D341Med (cell line): ENCODE measurements around the gene MAP7D1.

Experiments
- DNase-seq: peaks from one replicate; pipeline ENCODE4 v3.0.0; 2012; ENCODE audit warnings: low spot score

Gene MAP7D1

GRCh38 chr1:36126797-36127500 lies 29.0 kb upstream of the MAP7D1 start:
- DNase-seq: no peak

GRCh38 chr1:36128126-36128904 lies 27.6 kb upstream of the MAP7D1 start:
- DNase-seq: no peak

GRCh38 chr1:36128905-36129206 lies 27.1 kb upstream of the MAP7D1 start:
- DNase-seq: no peak

- DNase-seq: no peak
Measured at GRCh38 chr1:36132029-36132428, 23.9 kb upstream of the MAP7D1 start.

- DNase-seq: no peak
Measured at GRCh38 chr1:36133484-36133883, 22.5 kb upstream of the MAP7D1 start.

- peak; percentile 20 for DNase-seq
Measured at GRCh38 chr1:36134031-36134430, 21.9 kb upstream of the MAP7D1 start.

- peak; percentile 77 for DNase-seq
Measured at GRCh38 chr1:36134505-36135329, 21.2 kb upstream of the MAP7D1 start.

- no peak for DNase-seq
Measured at GRCh38 chr1:36135330-36135667, 20.7 kb upstream of the MAP7D1 start.

GRCh38 chr1:36135796-36136195 lies 20.2 kb upstream of the MAP7D1 start:
- no peak for DNase-seq

GRCh38 chr1:36136535-36136934 lies 19.4 kb upstream of the MAP7D1 start:
- no peak for DNase-seq

GRCh38 chr1:36137226-36137625 lies 18.7 kb upstream of the MAP7D1 start:
- no peak for DNase-seq

GRCh38 chr1:36137776-36138175 lies 18.2 kb upstream of the MAP7D1 start:
- no peak for DNase-seq

- no peak for DNase-seq
Measured at GRCh38 chr1:36139521-36139920, 16.4 kb upstream of the MAP7D1 start.

- DNase-seq: no peak
Measured at GRCh38 chr1:36142121-36142520, 13.8 kb upstream of the MAP7D1 start.

GRCh38 chr1:36143424-36143823 lies 12.5 kb upstream of the MAP7D1 start:
- no peak for DNase-seq

- no peak for DNase-seq
Measured at GRCh38 chr1:36144413-36144812, 11.5 kb upstream of the MAP7D1 start.

- no peak for DNase-seq
Measured at GRCh38 chr1:36148821-36149236, 7.1 kb upstream of the MAP7D1 start.

GRCh38 chr1:36149237-36149972 lies 6.6 kb upstream of the MAP7D1 start, which contains the start of gene TRAPPC3:
TRAPPC3 (minus strand) TSS chr1:36149486; CDS start chr1:36149378, 108 bp downstream.
- peak; percentile 97 for DNase-seq

- DNase-seq: no peak
Measured at GRCh38 chr1:36149973-36150295, 6.0 kb upstream of the MAP7D1 start.

GRCh38 chr1:36150296-36151133 lies 5.4 kb upstream of the MAP7D1 start:
- peak; percentile 81 for DNase-seq

GRCh38 chr1:36151134-36151844 lies 4.7 kb upstream of the MAP7D1 start:
- no peak for DNase-seq
